Karpas-422 (cell line): Measurements from ENCODE around the gene ABHD14A. TPM values are rescaled to one million over a fixed set of nuclear protein-coding genes. Genes with fewer than 3 reads are reported as not detected.
A peak's percentile ranks its signal among the peaks of the same experiment; 100 is the strongest.

Experiments
- DNase-seq: peaks from one replicate; pipeline ENCODE4 v3.0.0-alpha.2; 2015
- H2AFZ ChIP-seq: fragments of 200-600 bp; sonication (generic); 2 replicates; pipeline ENCODE4 v1.6.1; 2014; ENCODE audit warnings: antibody characterized with exemption, low read length, mixed read lengths
- H3K27ac ChIP-seq: fragments of 200-600 bp; sonication (generic); 2 replicates; pipeline ENCODE4 v1.5.1; 2014; ENCODE audit warnings: mild to moderate bottlenecking, low read length, moderate library complexity
- H3K27me3 ChIP-seq: fragments of 200-600 bp; sonication (generic); 2 replicates; pipeline ENCODE4 v1.6.1; 2014; ENCODE audit warnings: low read length, mixed read lengths
- H3K36me3 ChIP-seq: fragments of 200-600 bp; sonication (generic); 2 replicates; pipeline ENCODE4 v1.6.1; 2014; ENCODE audit warnings: low read length, mixed read lengths; ENCODE audit not compliant: insufficient read depth
- H3K4me1 ChIP-seq: fragments of 200-600 bp; sonication (generic); 2 replicates; pipeline ENCODE4 v1.6.1; 2014; ENCODE audit warnings: mild to moderate bottlenecking, low read length, mixed read lengths
- H3K4me2 ChIP-seq: fragments of 200-600 bp; sonication (generic); 2 replicates; pipeline ENCODE4 v1.6.1; 2014; ENCODE audit warnings: low read length, low read depth, mild to moderate bottlenecking; ENCODE audit not compliant: poor library complexity, severe bottlenecking
- H3K4me3 ChIP-seq: fragments of 200-600 bp; sonication (generic); 2 replicates; pipeline ENCODE4 v1.5.1; 2014; ENCODE audit warnings: mild to moderate bottlenecking, antibody characterized with exemption, low read length, mixed read lengths
- H3K79me2 ChIP-seq: fragments of 200-600 bp; sonication (generic); 2 replicates; pipeline ENCODE4 v1.6.1; 2014; ENCODE audit warnings: mild to moderate bottlenecking, low read length, mixed read lengths
- H3K9ac ChIP-seq: fragments of 200-600 bp; sonication (generic); 2 replicates; pipeline ENCODE4 v1.6.0; 2014; ENCODE audit warnings: low read length
- H3K9me2 ChIP-seq: fragments of 200-600 bp; sonication (generic), shearing (Covaris generic); replicated peaks from 2 replicates; pipeline ENCODE4 v1.6.0; 2014; ENCODE audit warnings: mild to moderate bottlenecking, low read length, moderate library complexity; ENCODE audit not compliant: insufficient read depth
- H3K9me3 ChIP-seq: fragments of 300-700, 200-600 bp; sonication (generic); 2 replicates; pipeline ENCODE4 v1.6.1; 2014; ENCODE audit warnings: low read length, mixed read lengths
- H4K20me1 ChIP-seq: fragments of 200-600 bp; sonication (generic); 2 replicates; pipeline ENCODE4 v1.6.1; 2014; ENCODE audit warnings: mild to moderate bottlenecking, antibody characterized with exemption, low read length, low read depth; ENCODE audit not compliant: insufficient read depth
- total RNA-seq: library from RNA; depleted of rRNA; stranded (reverse); fragments of >200 nt; shearing (Covaris generic); gene quantifications from 2 replicates; pipeline ENCODE4 v1.2.3, GENCODE V29; 2014; ENCODE audit warnings: low replicate concordance

Gene ABHD14A
- total RNA-seq, 1 experiment from 2014 or later: 36.9 TPM

GRCh38 chr3:51997172-51997571, 22.3 kb downstream of the ABHD14A start:
- no peak overlapping the region for H3K27ac ChIP-seq
- no peak overlapping the region for H2AFZ ChIP-seq
- H3K9me3 ChIP-seq: no peaks in the 10 kb centered on the region
- peaks cover 13% of the 10 kb centered on the region; the same call in 1 of the 2 replicates for H4K20me1 ChIP-seq
- no peak overlapping the region for H3K9ac ChIP-seq
- H3K4me3 ChIP-seq: no peak overlapping the region
- peaks cover 25% of the 10 kb centered on the region for H3K36me3 ChIP-seq
- H3K4me1 ChIP-seq: peaks cover 24% of the 10 kb centered on the region
- no peaks in the 10 kb centered on the region for H3K9me2 ChIP-seq
- no peak for DNase-seq
- H3K4me2 ChIP-seq: no peak overlapping the region
- no peaks in the 10 kb centered on the region for H3K27me3 ChIP-seq
- peaks cover 16% of the 10 kb centered on the region for H3K79me2 ChIP-seq

- Histone ChIP-seq H3K4me3 (no peak overlapping the region), H3K4me2 (no peak overlapping the region), H2AFZ (no peak overlapping the region), H3K79me2 (peaks cover 16% of the 10 kb centered on the region), H3K36me3 (peaks cover 21% of the 10 kb centered on the region), H3K9ac (no peak overlapping the region), H4K20me1 (peaks cover 18% of the 10 kb centered on the region; the same call in 1 of the 2 replicates), H3K9me2 (no peaks in the 10 kb centered on the region), H3K4me1 (peaks cover 24% of the 10 kb centered on the region), H3K27ac (no peak overlapping the region), H3K27me3 (no peaks in the 10 kb centered on the region), H3K9me3 (no peaks in the 10 kb centered on the region)
- no peak for DNase-seq
Observed at GRCh38 chr3:51997935-51998596, 23.2 kb downstream of the ABHD14A start.

- Histone ChIP-seq H4K20me1 (peaks cover 18% of the 10 kb centered on the region; the same call in 1 of the 2 replicates), H3K27me3 (no peaks in the 10 kb centered on the region), H3K79me2 (peaks cover 16% of the 10 kb centered on the region), H3K4me3 (no peak overlapping the region), H3K9ac (no peak overlapping the region), H3K36me3 (peaks cover 17% of the 10 kb centered on the region), H3K27ac (no peak overlapping the region), H3K9me3 (no peaks in the 10 kb centered on the region), H3K9me2 (no peaks in the 10 kb centered on the region), H3K4me1 (peaks cover 21% of the 10 kb centered on the region), H3K4me2 (no peak overlapping the region), H2AFZ (no peak overlapping the region)
- no peak for DNase-seq
Observed at GRCh38 chr3:51998774-51999173, 23.9 kb downstream of the ABHD14A start.

DNA sequence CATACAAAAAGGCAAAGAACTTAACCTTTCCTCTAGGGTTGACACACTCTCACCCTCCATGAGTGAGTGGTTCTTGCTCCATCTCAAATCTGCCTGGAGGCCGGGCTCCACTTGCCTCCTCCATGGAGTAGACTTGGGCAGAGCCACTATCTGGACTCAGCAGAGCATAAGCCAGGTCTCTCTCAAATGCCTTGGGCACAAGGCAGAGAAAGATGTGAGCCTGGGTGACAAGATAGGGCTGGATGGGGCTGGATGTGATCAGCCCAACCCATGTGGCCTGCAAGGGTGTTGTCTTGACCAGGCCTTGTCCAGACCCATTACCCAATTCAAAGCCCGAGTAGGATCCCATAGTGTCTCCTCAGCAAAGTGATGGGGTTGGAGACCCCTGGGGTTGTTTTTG, 25.0 kb downstream of the ABHD14A start:
- H3K27ac ChIP-seq: no peak overlapping the region
- 0 out of 2 replicates have a peak overlapping the region, but pooled peaks have one; percentile 11 for H3K9ac ChIP-seq
- H2AFZ ChIP-seq: no peak overlapping the region
- H3K4me2 ChIP-seq: no peak overlapping the region
- peaks cover 10% of the 10 kb centered on the region; the same call in 1 of the 2 replicates for H4K20me1 ChIP-seq
- DNase-seq: no peak
- H3K36me3 ChIP-seq: peaks cover 8% of the 10 kb centered on the region
- H3K9me2 ChIP-seq: no peaks in the 10 kb centered on the region
- H3K4me1 ChIP-seq: peaks cover 12% of the 10 kb centered on the region
- H3K27me3 ChIP-seq: no peaks in the 10 kb centered on the region
- H3K79me2 ChIP-seq: peaks cover 9% of the 10 kb centered on the region
- H3K9me3 ChIP-seq: no peaks in the 10 kb centered on the region
- H3K4me3 ChIP-seq: no peak overlapping the region

DNA sequence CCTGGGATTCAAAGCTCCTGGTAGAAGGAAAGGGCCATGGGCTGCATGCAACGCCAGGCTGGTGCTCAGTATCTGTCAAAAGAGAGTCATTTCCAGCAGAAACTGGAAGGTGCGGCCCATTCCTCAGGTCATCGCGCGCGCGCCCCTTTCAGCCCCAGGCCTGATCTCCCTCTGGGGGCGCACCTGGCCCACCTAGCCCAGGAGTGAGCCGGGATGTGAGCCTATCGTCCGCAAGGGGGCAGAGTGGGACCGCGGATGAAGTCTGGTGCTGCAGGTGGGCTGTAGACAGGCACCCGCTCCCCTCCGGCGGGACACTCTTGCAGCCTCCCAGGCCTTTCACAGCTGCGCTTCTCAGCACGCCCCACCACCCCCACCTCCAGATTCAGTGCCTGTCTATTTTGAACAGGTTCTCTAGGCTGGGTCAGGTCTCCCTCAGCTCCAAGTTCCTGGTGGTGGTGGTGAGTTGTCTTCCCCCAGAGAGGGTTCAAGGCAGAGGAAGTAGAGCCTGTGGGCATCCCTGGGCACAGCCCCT, 26.6 kb downstream of the ABHD14A start:
- no peak overlapping the region for H3K27ac ChIP-seq
- H3K9ac ChIP-seq: 0 out of 2 replicates have a peak overlapping the region, but pooled peaks have one; percentile 19
- peaks cover 18% of the 10 kb centered on the region for H3K4me1 ChIP-seq
- no peaks in the 10 kb centered on the region for H3K9me3 ChIP-seq
- no peaks in the 10 kb centered on the region for H3K79me2 ChIP-seq
- H4K20me1 ChIP-seq: peaks cover 5% of the 10 kb centered on the region; the same call in 1 of the 2 replicates
- peak overlapping the region; percentile 36 for H3K4me2 ChIP-seq
- H3K27me3 ChIP-seq: no peaks in the 10 kb centered on the region
- H3K36me3 ChIP-seq: no peaks in the 10 kb centered on the region
- H3K9me2 ChIP-seq: no peaks in the 10 kb centered on the region
- H3K4me3 ChIP-seq: no peak overlapping the region
- DNase-seq: peak; percentile 96
- H2AFZ ChIP-seq: no peak overlapping the region

DNA sequence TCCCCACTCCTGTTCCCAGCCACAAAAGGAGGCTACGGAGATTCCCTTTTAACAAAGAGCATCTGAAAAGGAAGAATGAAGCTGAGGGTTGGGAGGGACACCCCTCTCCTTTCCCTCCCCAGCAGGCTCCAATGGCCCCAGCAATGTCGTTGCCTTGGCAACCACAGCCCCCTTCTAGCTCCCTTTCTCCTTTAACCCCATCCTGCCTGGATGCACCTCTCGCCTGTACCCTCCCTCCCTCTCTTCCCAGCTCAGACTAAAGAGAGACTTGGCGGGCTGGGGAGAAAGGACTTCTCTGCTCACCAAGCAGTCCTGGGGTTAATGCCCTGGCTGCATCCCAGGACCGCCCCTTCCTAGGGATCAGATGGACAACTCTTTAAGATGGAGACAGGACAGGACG, 27.9 kb downstream of the ABHD14A start:
- H3K9ac ChIP-seq: no peak overlapping the region
- no peaks in the 10 kb centered on the region for H3K9me2 ChIP-seq
- no peak for DNase-seq
- H3K4me3 ChIP-seq: no peak overlapping the region
- H3K27me3 ChIP-seq: no peaks in the 10 kb centered on the region
- H3K4me1 ChIP-seq: peaks cover 20% of the 10 kb centered on the region
- H3K79me2 ChIP-seq: no peaks in the 10 kb centered on the region
- H4K20me1 ChIP-seq: peaks cover 5% of the 10 kb centered on the region; the same call in 1 of the 2 replicates
- H2AFZ ChIP-seq: no peak overlapping the region
- H3K36me3 ChIP-seq: no peaks in the 10 kb centered on the region
- H3K4me2 ChIP-seq: no peak overlapping the region
- no peak overlapping the region for H3K27ac ChIP-seq
- H3K9me3 ChIP-seq: no peaks in the 10 kb centered on the region

DNA sequence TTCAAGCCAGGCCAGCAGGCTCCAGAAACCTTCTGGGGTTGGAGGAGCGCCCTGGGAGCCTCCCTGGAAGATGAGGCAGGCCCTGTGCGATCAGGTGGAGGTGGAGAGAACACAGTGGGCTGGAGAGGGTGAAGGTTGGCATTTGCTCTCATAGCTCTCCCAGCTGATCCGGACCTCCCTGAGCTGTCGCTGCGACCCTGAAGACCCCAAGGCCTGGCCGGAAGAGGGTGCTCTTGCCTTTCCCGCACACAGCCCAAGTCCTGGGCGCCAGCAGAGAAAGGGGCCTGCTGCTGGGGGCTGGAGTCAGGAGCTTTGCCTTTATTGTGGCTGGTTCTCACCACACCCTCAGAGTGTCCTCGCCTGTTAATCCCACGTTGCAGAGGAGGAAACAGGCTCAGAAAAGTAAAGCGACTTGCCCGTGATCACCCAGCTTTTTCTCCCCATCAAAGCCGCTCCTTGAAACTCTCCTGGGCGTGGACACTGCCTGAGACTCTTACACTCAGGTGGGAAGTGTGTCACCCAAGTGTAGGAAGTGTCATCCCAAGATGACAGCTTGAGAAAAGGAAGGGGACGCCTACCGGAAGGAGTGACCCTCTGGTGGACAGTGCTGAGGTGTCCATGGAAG, 29.4 kb downstream of the ABHD14A start:
- no peaks in the 10 kb centered on the region for H3K36me3 ChIP-seq
- H3K9ac ChIP-seq: no peak overlapping the region
- no peak overlapping the region for H2AFZ ChIP-seq
- no peaks in the 10 kb centered on the region for H3K79me2 ChIP-seq
- H3K27me3 ChIP-seq: no peaks in the 10 kb centered on the region
- H4K20me1 ChIP-seq: peaks cover 5% of the 10 kb centered on the region; the same call in 1 of the 2 replicates
- no peaks in the 10 kb centered on the region for H3K9me2 ChIP-seq
- peaks cover 20% of the 10 kb centered on the region for H3K4me1 ChIP-seq
- DNase-seq: peak; percentile 78
- H3K4me3 ChIP-seq: no peak overlapping the region
- no peak overlapping the region for H3K27ac ChIP-seq
- no peaks in the 10 kb centered on the region for H3K9me3 ChIP-seq
- no peak overlapping the region for H3K4me2 ChIP-seq

- DNase-seq: no peak
- no peak overlapping the region for H3K9ac ChIP-seq
- H3K27me3 ChIP-seq: no peaks in the 10 kb centered on the region
- peaks cover 5% of the 10 kb centered on the region; the same call in 1 of the 2 replicates for H4K20me1 ChIP-seq
- no peak overlapping the region for H3K4me3 ChIP-seq
- H3K79me2 ChIP-seq: no peaks in the 10 kb centered on the region
- H3K9me3 ChIP-seq: no peaks in the 10 kb centered on the region
- H3K27ac ChIP-seq: no peak overlapping the region
- H3K4me2 ChIP-seq: no peak overlapping the region
- H3K9me2 ChIP-seq: no peaks in the 10 kb centered on the region
- H3K4me1 ChIP-seq: peaks cover 20% of the 10 kb centered on the region
- H2AFZ ChIP-seq: no peak overlapping the region
- H3K36me3 ChIP-seq: no peaks in the 10 kb centered on the region
Observed at GRCh38 chr3:52004906-52005395, 30.1 kb downstream of the ABHD14A start.
